ENCODE results near the gene LIX1L.
A peak's percentile ranks its signal among the peaks of the same experiment; 100 is the strongest.

The LIX1L gene

DNA sequence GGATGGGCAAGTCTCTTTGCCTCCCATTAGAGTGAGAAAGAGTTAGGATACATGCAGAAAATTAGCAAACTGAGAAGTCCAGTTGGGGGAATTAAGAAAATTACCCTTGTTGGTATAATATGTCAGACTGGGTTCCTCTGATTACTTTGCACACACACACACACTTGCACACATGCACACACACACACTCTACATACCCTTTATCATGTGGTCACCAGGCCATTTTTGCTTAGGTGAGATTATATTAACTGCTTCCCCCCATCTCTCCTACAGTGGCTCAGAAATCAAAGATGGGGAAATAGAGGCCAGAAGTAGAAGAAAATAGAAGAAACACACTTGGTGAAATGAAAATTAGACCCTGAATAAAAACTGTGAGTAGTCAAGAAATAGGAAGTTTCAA lies 917 bp upstream of the LIX1L start:
- TF ChIP-seq, protein P1, sequence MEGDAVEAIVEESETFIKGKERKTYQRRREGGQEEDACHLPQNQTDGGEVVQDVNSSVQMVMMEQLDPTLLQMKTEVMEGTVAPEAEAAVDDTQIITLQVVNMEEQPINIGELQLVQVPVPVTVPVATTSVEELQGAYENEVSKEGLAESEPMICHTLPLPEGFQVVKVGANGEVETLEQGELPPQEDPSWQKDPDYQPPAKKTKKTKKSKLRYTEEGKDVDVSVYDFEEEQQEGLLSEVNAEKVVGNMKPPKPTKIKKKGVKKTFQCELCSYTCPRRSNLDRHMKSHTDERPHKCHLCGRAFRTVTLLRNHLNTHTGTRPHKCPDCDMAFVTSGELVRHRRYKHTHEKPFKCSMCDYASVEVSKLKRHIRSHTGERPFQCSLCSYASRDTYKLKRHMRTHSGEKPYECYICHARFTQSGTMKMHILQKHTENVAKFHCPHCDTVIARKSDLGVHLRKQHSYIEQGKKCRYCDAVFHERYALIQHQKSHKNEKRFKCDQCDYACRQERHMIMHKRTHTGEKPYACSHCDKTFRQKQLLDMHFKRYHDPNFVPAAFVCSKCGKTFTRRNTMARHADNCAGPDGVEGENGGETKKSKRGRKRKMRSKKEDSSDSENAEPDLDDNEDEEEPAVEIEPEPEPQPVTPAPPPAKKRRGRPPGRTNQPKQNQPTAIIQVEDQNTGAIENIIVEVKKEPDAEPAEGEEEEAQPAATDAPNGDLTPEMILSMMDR (IDR thresholded peaks at IDR 0.05; ENCODE audit: control insufficient read depth, insufficient read depth, low read depth, low read length, missing control alignments), result no peak
- H3K4me3 ChIP-seq (ENCODE audit: control insufficient read depth, low read depth, low read length), result no peak overlapping the region
- no peak for DNase-seq (ENCODE audit: low read depth)

DNA sequence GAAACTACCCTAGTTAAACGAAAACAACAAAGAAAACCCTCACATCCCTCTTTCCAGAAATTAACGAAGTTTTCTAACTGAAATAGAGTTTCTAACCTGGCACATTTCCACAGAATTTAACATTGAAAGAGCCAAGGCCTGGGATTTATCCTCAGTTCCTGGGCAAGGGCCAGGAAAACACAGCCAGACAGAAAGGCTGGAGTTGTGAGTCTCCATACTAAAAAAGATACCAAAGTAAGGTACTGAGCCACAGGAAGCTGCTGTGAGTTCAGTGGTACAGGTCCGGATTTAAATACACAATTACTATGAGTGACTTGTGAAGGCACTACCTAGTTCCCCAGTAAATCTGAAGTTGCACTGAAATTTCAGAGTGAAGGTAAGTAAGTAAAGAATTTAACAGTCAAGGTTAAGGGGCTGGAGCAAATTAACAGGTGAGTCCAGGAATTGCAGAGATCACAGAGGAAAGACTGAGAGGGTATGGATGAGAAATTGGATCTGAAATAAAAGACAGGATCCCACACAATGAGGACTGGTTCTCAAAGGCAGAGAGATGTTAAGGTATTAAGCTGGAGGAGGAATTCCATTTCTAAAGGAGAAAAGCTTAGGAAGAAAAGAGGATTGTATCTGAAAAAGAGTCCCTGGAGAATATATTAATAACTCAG lies 905 bp downstream of the LIX1L start:
- DNase-seq (ENCODE audit: low read depth), result no peak
- TF ChIP-seq, protein P1 (IDR thresholded peaks at IDR 0.05; ENCODE audit: control insufficient read depth, insufficient read depth, low read depth, low read length, missing control alignments), result no peak
- H3K4me3 ChIP-seq (ENCODE audit: control insufficient read depth, low read depth, low read length), result peak overlapping the region; percentile 76

DNA sequence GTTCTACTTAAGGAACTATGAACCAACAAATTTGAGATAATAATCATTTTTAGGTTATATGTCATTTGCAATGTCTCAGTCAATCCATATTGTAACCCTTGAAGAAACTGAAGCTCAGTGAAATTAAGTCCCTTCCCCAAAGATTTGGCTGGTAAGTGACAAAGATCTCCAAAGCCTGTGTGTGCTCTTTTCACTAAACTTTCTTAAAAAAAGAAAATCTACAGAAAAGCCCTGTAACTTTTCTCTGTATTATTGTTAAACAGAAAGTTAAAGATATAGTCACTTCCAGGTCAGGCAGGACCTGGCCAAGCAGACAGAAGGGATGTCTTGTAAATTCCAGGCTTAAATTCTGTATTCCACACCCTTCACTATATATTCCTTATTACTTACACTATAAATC lies 1.5 kb downstream of the LIX1L start:
- TF ChIP-seq, protein P1 (IDR thresholded peaks at IDR 0.05; ENCODE audit: control insufficient read depth, insufficient read depth, low read depth, low read length, missing control alignments), result no peak
- peak overlapping the region; percentile 76 for H3K4me3 ChIP-seq (ENCODE audit: control insufficient read depth, low read depth, low read length)
- DNase-seq (ENCODE audit: low read depth), result no peak

DNA sequence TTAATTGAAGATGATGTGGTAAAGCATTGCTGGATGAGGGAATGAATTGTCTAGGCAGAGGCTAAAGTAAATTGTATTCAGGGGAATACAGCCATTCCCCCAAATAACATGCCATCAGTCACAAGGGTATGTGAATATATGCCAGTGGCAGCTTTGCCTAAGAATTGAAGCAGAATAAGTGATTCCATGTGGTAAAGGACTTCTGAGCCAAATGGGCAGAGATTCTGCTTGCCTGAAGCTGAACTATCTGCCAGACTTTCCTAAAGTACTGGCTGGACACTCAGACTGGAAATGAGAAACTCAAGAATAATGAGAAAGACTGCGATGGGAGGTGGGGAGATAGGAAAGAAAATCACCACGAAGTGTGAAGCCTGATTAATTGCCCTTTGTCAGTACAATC lies 2.4 kb downstream of the LIX1L start:
- TF ChIP-seq, protein P1 (IDR thresholded peaks at IDR 0.05; ENCODE audit: control insufficient read depth, insufficient read depth, low read depth, low read length, missing control alignments), result no peak
- DNase-seq (ENCODE audit: low read depth), result no peak
- H3K4me3 ChIP-seq (ENCODE audit: control insufficient read depth, low read depth, low read length), result no peak overlapping the region

DNA sequence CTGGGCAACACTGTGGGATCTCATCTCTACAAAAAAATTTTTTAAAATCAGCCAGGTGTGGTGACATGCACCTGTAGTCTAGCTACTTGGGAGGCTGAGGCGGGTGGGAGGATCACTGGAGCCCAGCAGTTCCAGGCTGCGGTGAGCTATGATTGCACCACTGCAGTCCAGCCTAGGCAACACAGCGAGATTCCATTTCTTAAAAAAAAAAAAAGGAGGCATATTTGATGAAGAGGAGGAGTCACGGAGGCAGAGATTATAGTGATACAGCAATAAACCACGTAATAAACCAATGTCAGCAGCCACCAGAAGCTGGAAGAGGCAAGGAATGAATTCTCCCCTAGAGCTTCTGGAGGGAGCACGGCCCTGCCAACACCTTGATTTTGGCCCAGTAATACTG lies 4.0 kb downstream of the LIX1L start:
- TF ChIP-seq, protein P1 (IDR thresholded peaks at IDR 0.05; ENCODE audit: control insufficient read depth, insufficient read depth, low read depth, low read length, missing control alignments), result no peak
- no peak for DNase-seq (ENCODE audit: low read depth)
- no peak overlapping the region for H3K4me3 ChIP-seq (ENCODE audit: control insufficient read depth, low read depth, low read length)

DNA sequence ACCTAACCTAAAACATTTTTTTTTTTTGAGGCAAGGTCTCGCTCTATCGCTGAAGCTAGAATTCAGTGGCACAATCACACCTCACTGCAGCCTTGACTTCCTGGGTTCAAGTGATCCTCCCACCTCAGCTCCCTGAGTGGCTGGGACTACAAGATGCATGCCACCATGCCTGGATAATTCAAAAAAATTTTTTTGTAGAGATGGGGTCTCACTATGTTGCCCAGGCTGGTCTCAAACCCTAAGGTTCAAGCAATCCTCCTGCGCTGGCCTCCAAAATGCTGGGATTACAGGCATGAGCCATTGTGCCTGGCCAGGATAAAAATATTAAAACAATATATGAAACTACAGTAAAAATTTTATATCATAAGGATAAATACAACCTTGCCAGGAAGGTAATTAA lies 4.9 kb downstream of the LIX1L start:
- TF ChIP-seq, protein P1 (IDR thresholded peaks at IDR 0.05; ENCODE audit: control insufficient read depth, insufficient read depth, low read depth, low read length, missing control alignments), result no peak
- H3K4me3 ChIP-seq (ENCODE audit: control insufficient read depth, low read depth, low read length), result no peak overlapping the region
- no peak for DNase-seq (ENCODE audit: low read depth)
